GM10266 (cell line): ENCODE measurements around the gene CFAP77.

ENCODE experiments used
- DNase-seq: peaks from one replicate; pipeline ENCODE4 v3.0.0; 2012; ENCODE audit errors: extremely low spot score
- TF ChIP-seq, protein P1 (sequence below): IDR thresholded peaks from 2 replicates; pipeline ENCODE4 v1.5.1; 2012; ENCODE audit warnings: mild to moderate bottlenecking, low read depth; ENCODE audit not compliant: control insufficient read depth, insufficient read depth; ENCODE audit errors: missing control alignments

CFAP77 gene

GRCh38 chr9:132541051-132541450 is 131.0 kb downstream of the CFAP77 start:
- TF ChIP-seq, protein P1, sequence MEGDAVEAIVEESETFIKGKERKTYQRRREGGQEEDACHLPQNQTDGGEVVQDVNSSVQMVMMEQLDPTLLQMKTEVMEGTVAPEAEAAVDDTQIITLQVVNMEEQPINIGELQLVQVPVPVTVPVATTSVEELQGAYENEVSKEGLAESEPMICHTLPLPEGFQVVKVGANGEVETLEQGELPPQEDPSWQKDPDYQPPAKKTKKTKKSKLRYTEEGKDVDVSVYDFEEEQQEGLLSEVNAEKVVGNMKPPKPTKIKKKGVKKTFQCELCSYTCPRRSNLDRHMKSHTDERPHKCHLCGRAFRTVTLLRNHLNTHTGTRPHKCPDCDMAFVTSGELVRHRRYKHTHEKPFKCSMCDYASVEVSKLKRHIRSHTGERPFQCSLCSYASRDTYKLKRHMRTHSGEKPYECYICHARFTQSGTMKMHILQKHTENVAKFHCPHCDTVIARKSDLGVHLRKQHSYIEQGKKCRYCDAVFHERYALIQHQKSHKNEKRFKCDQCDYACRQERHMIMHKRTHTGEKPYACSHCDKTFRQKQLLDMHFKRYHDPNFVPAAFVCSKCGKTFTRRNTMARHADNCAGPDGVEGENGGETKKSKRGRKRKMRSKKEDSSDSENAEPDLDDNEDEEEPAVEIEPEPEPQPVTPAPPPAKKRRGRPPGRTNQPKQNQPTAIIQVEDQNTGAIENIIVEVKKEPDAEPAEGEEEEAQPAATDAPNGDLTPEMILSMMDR: no peak
- no peak for DNase-seq

GRCh38 chr9:132541870-132542830 is 132.1 kb downstream of the CFAP77 start:
- TF ChIP-seq, protein P1: no peak

DNA sequence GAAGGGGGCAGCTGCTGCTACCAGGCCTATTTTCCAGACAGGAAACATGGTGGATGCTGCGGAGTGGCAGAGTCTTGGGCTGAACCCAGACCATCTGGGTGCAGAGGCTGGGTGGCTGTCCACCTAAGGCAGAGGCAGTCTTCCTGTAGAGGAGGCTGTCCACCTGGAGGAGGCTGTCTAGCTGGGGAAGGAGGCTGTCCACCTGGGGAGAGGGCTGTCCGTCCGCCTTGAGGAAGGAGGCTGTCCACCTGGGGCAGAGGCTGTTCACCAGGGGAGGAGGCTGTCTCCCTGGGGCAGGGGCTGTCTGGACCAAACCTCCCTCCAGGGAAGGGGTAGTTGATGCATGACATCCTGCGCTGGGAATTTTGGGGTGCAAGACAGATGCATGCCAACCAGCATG is 133.2 kb downstream of the CFAP77 start:
- TF ChIP-seq, protein P1: no peak
- DNase-seq: no peak

More at GRCh38 chr9:132541870-132542830, 132.1 kb downstream of the CFAP77 start:
- no peak for DNase-seq

DNA sequence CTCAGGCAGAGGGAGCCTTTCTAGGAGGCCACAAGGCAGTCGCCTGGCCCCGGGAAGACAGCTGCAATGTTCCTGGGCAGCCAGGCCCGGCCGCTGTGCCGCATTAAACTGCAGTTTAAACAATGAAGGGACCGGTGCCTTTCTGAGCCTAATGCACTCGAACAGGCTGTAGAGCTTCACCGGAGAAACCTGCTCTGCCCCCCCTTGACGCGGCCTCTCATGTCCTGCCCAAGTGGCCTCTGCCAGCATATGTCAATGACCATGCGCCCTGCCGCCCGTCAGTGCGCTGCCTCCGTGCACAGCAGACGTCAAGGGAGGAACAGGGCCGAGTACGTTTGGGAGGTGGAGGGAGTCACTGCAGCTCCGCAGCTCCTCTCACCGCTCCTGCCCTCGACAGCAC is 133.9 kb downstream of the CFAP77 start:
- DNase-seq: no peak
- TF ChIP-seq, protein P1: no peak

DNA sequence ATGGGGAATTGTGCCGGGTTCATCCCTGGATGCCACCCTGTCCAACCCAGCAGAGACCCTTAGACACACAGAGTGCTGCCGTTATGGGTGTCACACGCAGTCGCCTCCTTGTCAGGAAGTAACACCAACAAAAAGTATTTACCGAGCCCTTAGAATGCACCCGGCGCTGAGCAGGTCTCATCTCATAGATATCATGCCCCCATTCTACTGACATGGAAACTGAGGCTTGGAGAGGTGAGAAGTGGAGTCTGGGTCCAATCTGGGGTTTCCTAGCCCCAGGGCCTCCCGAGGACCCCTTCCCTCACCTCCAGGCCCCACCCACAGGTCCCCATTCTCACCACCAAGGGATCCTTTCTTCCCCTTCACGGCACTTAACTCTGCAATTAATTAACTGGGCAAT is 135.6 kb downstream of the CFAP77 start:
- TF ChIP-seq, protein P1: no peak
- DNase-seq: no peak

- DNase-seq: no peak
- TF ChIP-seq, protein P1: peak; percentile 31
These were observed 136.4 kb downstream of the CFAP77 start for GRCh38 chr9:132546148-132547051.
